HG03039 (cell line): Measurements from ENCODE around the gene BTBD2.

Experiments
- ATAC-seq: cut with Tn5 transposase; IDR thresholded peaks from one replicate; pipeline ENCODE4 v1.9.1; 2021; ENCODE audit warnings: mild to moderate bottlenecking, moderate library complexity; ENCODE audit not compliant: unreplicated experiment

The BTBD2 gene

DNA sequence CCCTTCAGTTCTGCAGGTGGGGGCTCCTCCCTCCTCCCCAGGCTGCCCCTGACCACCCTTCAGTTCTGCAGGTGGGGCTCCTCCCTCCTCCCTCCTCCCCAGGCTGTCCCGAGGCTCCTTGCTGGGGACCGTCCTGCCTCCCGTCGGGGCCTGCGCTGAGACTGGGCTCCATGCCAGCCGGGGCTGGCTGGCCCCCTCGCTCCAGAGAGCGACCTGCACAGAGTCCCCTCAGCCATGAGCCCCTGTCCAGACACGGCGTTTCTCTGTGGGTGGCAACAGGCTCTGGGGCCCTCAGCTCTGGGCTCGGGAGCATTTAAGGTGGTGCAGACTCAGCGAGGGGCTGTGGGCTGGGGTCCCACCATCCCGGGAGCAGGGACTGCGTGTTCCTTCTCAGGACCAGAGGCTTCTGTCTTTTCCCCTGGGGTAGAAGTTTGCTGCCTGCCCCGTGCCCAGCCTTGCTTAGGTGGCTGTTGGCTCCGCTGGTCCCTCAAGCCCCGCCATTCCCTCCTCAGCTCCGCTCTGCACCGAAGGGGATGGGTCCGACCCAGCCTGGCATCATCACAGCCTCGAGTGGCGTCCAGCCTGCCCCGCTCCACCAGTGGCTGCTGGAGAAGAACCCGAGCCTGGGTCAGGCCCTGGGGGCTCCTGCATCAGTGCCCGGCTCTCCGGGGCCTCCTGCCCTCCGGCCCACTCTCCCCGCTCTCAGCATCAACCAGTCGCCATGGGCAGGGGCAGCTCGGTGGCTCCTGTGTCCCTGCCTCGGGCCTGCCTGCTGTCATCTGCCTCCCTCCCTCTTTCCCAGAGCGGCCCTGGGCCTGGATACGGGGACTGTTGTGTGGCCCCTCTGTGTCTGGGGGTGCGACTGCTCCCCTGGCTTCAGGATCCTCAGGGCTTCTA lies 47.0 kb downstream of the BTBD2 start:
- no peak for ATAC-seq

DNA sequence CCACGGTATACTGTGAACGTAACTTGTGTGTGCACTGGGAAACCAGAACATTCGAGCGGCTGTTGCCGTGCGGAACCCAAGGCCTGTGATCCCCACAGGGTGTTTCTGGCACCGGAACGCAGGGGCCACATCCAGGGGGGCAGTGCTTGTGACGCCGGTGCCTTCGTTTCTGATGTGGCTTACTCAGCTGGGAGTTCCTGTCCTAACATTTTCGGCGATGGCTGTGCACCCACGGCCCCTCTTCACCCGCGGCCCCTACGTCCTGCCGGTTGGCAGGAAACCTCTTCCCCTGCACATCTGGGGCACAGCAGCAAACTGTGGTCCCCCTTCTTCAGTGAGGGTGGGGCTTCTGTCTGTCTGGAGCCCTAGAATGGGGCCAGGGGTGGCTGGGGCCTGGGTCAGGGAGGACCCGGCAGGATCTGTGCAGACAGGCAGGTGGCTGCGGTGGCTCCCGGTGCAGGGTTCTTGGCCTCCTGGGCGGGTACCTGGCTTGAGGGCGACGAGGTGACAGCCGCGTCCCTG lies 48.4 kb downstream of the BTBD2 start:
- no peak for ATAC-seq

DNA sequence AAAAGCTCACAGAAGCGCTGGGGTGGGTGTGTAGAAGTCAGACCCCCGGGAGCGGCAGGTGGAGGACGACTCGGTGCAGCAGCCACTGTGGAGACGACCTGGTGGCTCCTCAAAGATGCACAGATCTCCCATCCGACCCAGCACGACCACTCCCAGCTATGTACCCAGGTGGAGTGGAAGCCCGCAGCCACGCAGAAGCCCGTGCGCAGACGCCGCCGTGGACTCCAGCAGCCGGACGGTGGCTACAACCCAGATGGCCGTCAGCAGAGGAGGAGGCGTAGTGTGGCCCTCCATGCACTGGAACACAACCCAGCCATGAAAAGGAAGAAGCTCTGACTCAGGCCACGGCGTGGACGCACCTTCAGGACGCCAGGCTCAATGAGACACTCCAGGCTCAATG lies 52.8 kb downstream of the BTBD2 start:
- ATAC-seq: no peak

DNA sequence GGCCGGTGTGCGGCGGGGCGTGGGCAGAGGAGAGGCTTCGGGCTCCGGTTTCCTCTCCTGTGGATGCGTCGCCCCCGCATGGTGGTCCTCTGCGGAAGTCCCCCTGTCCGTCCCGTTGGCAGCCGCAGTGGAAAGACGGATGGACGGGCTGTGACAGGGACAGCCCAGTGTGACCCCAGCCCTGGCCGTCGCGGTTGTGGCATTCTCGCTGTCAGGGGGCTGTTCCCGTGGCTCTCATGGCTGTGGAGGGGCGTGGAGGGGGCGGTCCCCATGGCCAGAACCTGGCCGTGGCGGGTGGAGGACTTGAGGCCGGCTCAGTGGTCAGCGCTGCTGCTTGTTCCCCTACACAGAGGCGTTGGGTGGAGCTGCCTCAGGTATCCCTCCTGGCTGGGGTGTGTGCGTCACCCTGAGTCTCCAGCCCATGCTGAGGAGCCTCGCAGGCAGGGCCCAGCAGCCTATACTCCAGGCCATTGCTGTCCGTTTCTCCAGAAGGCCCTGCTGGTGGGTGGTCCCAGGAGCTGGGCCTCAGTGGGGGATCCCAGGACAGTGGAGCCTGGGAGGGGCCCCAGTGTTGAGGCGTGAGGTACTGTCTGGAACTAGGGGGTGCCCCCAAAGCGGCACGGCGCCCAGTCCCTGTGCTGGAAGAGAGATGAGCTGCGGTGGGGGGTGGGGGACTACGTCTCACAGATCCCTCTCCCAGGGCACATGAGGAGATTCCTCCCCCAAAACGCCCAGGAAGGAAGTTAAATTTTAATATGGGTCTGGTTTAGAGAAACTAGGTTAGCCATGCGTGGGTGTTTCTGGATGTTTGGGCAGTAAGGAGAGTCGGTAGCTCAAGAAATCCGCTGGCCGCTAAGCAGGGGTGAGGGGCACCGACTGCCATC lies 54.3 kb downstream of the BTBD2 start:
- no peak for ATAC-seq

DNA sequence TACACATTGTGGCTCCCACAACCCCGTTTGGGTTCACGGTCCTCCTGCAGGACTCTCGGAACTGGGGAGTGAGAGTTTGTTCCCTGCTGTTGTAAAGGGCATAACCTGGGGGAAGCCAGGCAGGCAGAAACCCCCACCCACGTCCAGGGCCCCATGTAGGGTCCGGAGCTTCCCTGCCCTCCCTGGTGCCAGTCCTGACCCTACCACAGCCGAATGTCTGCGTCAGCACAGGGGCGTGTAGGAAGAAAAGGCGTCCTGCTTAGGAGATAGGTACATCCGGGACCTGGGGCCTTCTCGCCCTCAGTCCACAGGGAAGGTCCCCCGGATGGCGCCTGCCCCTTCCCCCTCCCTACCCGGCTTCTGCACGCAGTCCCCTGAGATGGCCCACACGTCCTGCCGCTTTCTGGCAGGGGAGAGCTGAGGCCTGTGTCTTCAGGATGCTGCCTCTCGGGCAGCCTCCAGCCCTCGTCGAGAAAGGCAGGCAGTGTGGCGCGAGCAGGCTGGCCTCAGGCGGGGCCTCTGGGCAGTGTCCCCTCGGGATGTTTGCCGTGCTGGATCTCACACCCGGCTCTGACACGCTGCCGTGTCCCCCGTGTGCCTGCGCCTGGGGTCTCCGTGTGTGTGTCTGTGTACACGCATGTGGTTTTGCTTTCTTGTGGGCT lies 55.5 kb downstream of the BTBD2 start:
- no peak for ATAC-seq

DNA sequence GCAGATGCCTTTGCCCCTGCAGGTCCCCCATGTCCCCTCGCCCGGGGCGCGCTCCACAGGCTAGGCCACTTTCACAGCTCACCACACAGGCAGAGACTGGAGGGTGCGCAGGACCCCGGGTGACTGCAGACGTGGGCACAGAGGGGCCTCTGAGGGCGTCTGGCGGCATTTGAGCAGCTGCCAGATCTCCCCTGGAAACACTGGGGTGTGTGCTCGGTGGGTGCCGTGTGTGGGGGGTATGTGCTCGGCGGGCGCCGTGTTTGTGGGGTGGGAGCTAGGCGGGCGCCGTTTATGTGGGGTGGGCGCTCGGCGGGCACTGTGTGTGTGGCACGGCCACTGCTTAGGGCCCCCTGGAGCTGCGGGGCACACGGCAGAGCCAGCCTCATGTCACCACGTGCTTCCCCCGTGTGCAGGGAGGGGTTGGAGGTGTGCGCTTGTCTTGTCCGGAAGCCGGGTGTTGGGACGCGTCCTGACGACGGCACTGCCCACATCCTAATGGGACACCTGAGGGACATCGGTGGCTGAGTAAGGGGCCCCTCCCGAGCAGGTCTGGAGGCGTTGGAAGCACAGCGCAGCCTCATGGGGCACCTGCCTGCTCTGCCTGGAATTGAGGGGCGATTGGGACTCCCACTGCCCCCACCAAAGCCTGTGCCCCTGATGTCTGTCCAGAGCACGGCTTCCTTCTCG lies 57.8 kb downstream of the BTBD2 start:
- ATAC-seq: no peak

DNA sequence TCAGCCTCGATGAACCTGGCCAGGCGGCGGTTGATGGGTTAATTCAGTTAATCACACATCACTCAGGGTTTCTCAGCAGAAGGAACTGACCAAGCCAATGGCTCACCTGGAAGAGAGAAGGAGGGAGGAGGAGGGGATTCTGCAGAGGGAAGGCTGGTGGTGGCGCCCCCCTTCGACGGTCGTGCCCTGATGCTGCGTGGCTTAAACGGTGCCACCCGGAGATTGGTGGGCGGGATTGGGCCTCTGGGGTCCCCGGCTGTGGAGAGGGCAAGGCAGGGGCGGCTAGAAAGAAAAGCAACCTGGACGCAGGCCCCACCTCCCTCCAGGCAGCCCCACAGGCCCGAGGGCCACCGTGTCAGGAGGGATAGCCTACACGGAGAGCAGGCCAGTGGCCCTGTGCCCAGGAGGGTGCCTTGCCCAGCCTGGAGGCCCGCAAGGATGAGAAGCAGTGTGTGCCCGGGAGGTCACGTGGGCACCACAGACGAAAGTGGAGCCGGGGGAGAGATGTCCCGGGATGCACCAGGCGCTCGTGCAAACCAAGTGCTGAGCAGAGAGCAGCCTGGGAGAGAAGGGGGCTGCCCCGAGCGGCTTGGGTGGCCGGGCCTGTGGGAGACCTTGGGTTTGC lies 58.5 kb downstream of the BTBD2 start:
- no peak for ATAC-seq

DNA sequence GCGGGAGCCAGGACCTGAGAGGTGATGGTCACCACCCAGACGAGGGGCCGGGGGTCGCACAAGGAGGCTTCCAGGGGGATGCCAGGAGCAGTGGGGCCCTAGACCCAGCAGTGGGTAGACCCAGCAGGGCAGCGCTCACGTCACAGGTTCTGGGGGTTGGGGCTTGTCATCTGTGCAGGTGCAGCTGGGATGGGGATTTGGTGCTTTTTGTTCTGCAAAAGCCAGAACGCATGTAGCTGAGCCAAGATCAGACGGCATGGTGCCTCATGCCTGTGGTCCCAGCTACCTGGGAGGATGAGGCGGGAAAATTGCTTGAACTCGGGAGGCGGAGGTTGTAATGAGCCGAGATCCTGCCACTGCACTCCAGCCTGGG lies 59.4 kb downstream of the BTBD2 start:
- ATAC-seq: no peak

DNA sequence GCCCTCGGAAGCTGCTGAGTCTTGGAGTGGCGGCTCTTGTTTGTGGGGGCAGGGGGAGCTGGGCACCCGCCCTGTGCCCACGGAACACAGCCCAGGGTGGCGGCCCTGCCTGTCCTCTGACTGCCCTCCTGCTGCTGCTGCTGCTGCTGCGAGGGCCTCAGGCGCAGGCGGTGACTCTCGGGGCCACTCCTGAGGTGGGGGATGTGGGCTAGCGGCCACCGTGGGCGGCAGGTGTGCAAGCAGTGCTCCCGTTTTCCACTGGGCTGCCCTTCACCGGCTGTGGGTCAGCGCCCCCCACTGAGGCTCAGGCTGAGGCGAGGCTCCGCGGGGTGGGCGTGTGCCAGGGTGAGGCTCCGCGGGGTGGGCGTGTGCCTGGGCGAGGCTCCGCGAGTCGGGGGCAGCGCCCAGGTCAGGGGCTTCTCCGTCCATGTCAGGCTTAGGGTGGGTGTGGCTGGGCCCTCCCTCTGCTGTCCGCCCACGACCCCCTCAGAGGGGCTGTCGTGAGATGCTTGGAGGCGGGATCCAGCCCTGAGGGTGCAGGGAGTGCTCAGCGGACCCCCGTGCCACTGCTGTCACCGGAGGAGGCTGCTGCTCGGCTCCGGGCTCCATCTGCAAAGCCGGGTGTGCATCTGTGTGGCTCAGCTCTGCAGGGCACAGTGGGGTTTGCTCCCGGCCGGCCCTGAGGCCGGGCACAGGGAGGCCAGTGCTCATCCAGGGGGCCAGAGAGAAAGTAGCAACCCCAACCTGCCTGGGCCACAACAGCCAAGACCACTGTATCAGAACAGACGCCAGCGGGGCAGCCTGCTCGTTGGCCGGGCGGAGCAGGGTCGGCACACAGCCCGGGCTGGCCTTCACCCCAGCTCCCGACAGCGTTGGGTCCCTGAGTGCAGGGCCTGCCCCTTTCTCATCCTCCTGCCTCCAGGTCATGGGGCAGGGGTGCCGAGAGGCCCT lies 60.1 kb downstream of the BTBD2 start:
- no peak for ATAC-seq

DNA sequence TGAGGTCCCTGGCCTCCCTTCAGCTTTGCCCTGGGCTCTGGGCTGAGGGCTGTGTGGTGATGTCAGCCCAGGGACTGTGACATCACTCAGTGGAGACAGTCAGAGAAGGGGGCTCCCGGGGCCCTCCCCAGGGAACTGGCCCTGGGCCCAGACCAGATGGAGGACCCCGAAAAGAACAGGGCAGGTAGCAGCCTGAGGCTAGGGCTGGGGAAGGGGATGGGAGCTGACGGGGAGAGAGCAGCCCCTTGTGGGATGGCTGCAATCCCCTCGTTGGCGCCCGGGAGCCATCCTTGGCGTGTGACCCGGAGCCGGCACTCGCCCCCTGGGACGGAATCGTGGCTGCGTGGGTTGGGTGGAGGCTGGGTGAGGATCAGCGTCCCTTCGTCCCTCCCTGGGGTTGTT lies 61.0 kb downstream of the BTBD2 start:
- ATAC-seq: no peak

DNA sequence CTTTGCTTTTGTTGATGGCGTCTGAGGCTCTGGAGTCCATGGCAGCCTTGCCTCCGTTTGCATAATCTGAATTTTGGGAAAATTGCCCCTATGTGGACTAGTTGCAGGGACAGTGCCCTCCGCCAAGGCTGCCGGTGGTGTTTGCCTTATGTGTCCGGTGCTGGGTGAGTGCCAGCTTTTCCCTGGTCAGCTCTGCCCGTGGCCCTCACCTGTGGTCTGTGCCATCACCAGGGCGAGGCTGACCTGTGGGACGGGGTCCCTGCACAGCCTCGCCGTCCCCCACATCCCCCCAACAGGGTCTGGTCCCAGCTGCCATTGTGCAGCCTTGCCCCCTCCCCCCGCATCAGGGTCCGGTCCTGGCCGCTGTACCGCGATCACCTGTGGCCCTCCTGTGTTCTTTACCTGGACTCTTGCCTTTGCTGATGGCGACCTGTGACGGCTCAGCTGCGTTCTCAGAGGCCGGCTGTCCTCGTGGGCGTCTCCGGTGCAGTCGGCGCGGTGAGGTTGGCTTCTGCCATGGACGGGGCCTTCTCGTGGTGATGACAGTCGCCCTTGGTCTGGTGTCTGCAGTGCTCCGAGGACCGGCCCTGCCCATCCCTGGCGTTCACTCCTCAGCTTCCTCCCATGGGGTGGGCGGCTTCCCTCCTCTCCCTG lies 61.9 kb downstream of the BTBD2 start:
- ATAC-seq: no peak

DNA sequence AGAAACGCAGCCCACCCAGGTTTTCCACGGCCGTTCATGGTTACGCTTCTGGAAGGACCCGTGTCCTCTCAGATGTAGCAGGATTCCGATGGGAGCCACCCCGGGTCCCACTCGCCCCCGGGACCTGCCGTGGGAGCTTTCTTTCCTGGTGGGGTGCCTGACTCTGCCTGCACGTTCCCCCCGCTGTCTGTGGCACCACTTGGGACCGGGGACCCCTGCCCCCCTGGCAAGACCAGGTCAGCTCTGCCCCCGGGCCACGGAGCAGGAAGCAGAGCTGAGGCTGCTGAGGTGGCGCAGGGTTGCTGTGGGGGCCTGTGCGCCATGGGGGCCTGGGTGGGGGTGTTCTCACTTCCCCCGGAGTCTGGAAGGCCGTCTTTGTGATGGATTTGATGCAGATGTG lies 62.5 kb downstream of the BTBD2 start:
- ATAC-seq: no peak

DNA sequence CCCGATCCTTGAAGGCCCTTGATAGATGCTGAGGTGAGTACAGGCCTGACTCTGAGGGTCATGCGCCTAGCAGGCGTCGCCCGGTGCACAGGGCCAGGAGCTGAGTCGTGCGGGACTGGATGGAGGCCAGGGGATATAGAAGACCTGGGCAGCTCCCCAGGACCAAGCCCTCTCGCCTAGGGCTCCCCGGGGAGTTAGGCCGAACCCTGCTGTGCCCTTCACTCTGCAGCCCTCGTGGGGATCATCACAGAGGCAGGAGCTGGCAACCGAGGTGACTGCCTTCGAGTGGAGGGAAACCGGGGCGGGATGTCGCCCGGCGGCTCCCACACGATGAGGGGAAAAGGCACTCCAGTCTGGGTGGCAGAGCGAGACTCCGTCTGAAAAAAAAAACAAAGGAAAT lies 62.9 kb downstream of the BTBD2 start:
- ATAC-seq: no peak

DNA sequence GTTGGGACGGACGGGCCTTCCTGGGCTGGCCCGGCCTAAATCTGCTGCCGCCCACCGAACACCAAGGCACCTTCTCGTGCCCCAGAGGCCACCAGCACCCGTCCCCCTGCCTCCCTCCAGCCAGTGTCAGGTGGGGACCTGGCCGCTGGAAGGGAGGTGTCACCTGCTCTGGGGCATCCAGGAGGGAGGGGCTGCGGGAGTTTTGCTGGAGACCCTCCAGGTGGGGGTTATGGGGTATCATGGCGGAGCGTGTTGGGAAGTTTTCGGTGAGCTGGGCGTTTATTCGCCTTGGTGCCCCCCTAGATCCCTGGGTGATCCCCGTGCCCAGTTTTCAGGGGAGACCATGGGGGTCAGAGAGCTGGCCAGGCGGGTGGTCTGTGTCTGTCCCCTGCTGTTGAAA lies 64.9 kb downstream of the BTBD2 start:
- no peak for ATAC-seq

DNA sequence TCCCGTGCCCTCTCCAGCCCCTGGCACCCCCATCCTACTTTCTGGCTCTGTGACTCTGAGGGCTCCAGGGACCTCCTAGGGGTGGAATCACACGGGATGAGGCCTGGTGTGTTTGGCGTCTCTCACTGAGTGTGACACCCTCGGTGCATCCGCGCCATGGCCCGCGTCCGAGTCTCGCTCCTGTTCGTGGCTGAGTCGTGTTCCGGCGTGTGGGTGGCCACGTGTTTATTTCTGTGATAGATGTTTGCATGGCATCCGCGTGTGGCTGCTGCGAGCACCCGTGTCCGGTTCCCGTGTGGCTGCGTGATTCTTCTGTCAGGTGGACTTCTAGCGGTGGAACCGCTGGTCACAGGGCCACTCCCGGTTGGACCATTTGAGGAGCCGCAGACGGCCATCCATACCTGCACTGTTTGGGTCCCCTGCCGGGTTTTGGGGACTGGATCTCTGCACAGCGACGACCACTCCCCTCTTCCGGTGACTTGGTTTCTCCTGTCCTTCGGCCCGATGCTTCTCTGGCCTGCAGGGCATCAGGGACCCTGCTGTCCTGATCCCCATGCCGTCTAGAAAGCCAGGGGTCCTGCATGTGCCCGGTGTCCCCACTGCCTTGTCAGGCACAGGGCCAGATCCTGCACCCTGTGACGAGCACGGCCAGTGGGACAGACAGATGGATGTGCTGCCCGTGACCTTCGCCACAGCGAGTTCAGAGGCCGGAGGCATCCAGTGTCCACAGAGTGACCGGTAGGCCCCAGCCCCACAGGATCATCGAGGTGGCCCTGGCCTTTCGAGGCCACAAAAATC lies 66.0 kb downstream of the BTBD2 start:
- no peak for ATAC-seq

DNA sequence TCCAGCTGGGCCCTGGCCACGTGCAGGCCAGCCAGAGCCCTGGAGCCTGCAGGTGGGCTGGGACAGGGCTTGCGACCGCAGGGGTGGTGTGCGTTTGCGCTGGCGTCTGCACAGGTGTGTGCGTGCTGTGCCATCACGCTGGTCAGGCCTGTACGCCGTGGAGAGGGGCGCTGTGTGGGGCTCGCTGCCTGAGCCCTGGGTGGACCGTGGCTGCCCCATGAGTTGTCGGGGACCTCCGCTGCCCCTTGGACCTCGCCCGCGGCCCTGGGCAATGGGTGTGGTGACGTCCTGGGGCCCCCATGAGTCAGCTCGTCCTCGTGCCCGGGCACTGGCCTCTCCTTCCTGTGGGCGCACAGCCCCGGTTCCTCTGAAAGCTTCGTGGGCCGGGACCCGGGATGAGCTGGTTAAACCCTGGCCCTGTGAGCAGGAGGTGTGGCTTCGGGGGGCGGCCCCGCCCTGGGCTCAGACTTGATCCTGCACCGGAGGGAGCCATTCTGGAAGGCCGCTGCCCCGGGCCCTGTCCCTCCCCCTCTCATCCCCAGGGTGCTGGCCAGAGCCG lies 67.8 kb downstream of the BTBD2 start:
- no peak for ATAC-seq

DNA sequence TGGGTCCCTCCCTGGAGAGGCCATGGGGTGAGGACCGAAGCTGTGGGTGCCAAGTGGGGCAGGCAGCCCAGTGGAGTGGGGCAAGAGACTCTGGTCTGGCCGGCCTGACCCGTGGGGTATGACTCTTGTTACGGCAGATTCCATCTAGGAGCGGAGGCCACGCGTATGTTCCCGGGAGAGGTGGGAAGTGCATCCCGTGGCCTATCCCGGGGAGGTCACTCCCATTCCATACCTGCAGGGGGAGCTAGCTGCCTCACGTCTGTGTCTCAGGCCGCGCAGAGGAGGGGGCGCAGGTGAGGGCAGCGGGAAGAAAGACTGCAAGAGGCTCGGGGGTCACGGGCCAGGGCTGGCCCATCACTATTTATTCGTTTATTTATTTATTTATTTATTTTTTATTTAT lies 69.6 kb downstream of the BTBD2 start:
- ATAC-seq: no peak
